Measurements from ENCODE around the gene NHERF2.

The NHERF2 gene

DNA sequence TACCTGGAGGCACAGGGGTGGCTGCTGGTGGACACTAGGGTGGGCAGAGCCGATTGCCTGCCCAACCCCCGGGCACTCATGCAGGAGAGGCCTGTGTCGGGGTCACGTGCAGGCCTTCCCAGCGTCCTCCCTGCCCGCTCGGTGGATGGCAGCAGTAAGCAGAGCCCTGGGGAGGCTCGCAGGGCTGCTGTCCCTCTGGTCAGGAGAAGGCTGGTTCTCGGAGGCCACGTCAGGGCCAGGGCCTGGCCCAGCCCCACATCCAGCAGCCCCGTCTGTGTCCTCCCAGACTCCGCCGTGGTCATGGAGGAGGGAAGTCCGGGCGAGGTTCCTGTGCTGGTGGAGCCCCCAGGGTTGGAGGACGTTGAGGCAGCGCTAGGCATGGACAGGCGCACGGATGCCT lies 56.7 kb downstream of the NHERF2 start:
- no peak for DNase-seq (ENCODE audit: low spot score)

GRCh38 chr16:2083876-2084780 lies 57.4 kb downstream of the NHERF2 start:
- DNase-seq (ENCODE audit: low spot score) = no peak

GRCh38 chr16:2084895-2085625 lies 58.4 kb downstream of the NHERF2 start:
- DNase-seq (ENCODE audit: low spot score) = no peak

DNA sequence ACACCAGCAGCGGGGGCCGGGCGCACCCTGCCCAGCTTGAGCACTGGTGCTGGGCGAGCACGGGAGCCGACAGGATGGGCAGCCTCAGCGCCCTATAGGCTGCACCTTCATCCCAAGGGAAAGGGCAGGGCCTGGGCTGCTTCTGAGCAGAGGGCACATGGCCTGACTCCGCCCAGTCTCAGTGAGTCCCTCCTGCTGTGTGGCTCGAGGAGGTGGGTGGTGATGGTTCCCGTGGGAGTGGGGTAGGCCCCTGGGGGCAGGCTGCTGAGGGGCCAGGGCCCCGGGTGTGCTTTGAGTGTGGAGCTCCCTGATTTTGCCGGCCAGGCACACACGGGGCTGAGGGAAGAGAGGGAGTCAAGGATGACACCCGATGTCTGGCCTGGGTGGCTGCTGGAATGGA lies 59.0 kb downstream of the NHERF2 start:
- no peak for DNase-seq (ENCODE audit: low spot score)

DNA sequence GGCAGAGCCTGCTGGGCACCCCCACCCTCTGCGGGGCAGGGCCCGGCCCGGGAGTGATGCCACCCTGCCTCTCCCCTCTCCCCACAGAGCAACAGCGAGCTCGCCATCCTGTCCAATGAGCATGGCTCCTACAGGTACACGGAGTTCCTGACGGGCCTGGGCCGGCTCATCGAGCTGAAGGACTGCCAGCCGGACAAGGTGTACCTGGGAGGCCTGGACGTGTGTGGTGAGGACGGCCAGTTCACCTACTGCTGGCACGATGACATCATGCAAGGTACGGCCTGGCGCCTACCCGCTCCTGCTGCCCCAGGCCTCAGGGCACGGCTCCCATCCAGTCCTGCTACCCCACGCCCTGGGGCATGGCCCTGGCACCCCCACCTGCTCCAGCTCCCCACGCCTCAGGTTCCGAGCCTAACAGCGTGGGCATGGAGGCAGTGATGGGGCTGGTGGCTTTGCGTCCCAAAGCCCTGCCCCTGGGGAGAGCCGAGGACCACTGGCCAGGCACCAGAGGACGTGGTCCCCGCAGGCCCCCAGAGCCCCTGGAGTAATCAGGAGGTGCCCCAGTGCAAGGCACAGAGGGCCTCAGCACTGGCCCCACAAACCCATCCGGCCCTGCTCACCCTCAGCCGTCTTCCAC lies 59.5 kb downstream of the NHERF2 start:
- no peak for DNase-seq (ENCODE audit: low spot score)

- no peak for DNase-seq (ENCODE audit: low spot score)
These were observed 60.4 kb downstream of the NHERF2 start for GRCh38 chr16:2086812-2087747.

DNA sequence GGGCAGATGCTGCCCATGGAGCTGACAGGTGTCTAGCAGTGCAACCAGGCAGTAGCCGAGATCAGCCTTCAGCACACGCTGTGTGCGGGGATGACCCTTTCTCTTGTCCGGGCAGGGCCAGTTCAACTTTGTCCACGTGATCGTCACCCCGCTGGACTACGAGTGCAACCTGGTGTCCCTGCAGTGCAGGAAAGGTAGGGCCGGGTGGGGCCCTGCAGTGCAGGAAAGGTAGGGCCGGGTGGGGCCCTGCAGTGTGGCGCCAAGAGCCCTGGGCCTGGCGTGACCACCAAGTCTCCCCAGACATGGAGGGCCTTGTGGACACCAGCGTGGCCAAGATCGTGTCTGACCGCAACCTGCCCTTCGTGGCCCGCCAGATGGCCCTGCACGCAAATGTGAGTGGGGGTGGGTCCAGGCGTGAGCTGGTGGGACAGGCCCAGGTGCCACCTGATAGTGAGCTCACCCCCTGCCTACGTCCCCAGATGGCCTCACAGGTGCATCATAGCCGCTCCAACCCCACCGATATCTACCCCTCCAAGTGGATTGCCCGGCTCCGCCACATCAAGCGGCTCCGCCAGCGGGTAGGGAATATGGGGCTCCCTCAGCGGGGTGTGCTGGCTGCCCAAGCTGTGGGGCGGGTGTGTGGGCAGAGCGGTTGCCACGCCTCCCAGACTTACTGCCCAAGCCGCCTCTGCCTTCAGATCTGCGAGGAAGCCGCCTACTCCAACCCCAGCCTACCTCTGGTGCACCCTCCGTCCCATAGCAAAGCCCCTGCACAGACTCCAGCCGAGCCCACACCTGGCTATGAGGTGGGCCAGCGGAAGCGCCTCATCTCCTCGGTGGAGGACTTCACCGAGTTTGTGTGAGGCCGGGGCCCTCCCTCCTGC lies 61.3 kb downstream of the NHERF2 start:
- no peak for DNase-seq (ENCODE audit: low spot score)

Data from left forelimb (tissue), 1 donor.